GM23338 (cell line): ENCODE results near the gene DNAH17.

Experiments used
- CREB1 ChIP-seq: fragments of 250-450 bp; sonication (Bioruptor Pico); IDR thresholded peaks from 2 replicates; pipeline ENCODE4 v1.5.0; 2020; ENCODE audit warnings: low read depth, mild to moderate bottlenecking, moderate library complexity
- EZH2 ChIP-seq: fragments of 200-600 bp; sonication (generic); IDR thresholded peaks from one replicate; pipeline ENCODE4 v1.8.0; 2017; ENCODE audit warnings: antibody characterized with exemption, mild to moderate bottlenecking, low read depth; ENCODE audit not compliant: unreplicated experiment
- EZH2phosphoT487 ChIP-seq: fragments of 200-600 bp; sonication (generic); IDR thresholded peaks from one replicate; pipeline ENCODE4 v1.8.1; 2018; ENCODE audit warnings: antibody characterized with exemption; ENCODE audit not compliant: unreplicated experiment
- JUNB ChIP-seq: IDR thresholded peaks from one replicate; pipeline ENCODE4 v1.6.1; 2016; ENCODE audit warnings: antibody characterized with exemption; ENCODE audit not compliant: unreplicated experiment
- NANOG ChIP-seq: IDR thresholded peaks from 2 replicates; pipeline ENCODE4 v1.6.1; 2016; ENCODE audit warnings: antibody characterized with exemption, borderline replicate concordance
- POLR2AphosphoS5 ChIP-seq: IDR thresholded peaks from 2 replicates; pipeline ENCODE4 v1.6.1; 2016; ENCODE audit warnings: antibody characterized with exemption, low read depth
- STAT1 ChIP-seq: IDR thresholded peaks from one replicate; pipeline ENCODE4 v1.6.1; 2016; ENCODE audit warnings: antibody characterized with exemption; ENCODE audit not compliant: unreplicated experiment
- ZNF114 ChIP-seq: fragments of 250-450 bp; sonication (Bioruptor Pico); IDR thresholded peaks from 2 replicates; pipeline ENCODE4 v1.5.0; 2020; ENCODE audit warnings: mild to moderate bottlenecking, moderate library complexity
- ZNF331 ChIP-seq: fragments of 250-450 bp; sonication (Bioruptor Pico); IDR thresholded peaks from 2 replicates; pipeline ENCODE4 v1.5.0; 2020; ENCODE audit warnings: low read depth, mild to moderate bottlenecking, moderate library complexity
- TF ChIP-seq, protein P1 (sequence below), 2 experiments: fragments of 200-600 bp in 1 of 2; sonication (generic) in 1 of 2; conservative IDR thresholded peaks; 2 replicates each; pipeline versions ENCODE4 v1.5.1 to v1.6.1; 2016 to 2017; ENCODE audit warnings: antibody characterized with exemption in 2 of 2, low read depth in 2 of 2, mild to moderate bottlenecking in 2 of 2, moderate library complexity in 1 of 2
- TF ChIP-seq, protein P2 (sequence below): IDR thresholded peaks from one replicate; pipeline ENCODE4 v1.6.1; 2018; ENCODE audit warnings: antibody characterized with exemption; ENCODE audit not compliant: unreplicated experiment
- TF ChIP-seq, protein P3 (sequence below): IDR thresholded peaks from 2 replicates; pipeline ENCODE4 v1.6.1; 2016; ENCODE audit warnings: antibody characterized with exemption
- TF ChIP-seq, protein P4 (sequence below): fragments of 250-450 bp; sonication (Bioruptor Pico); IDR thresholded peaks from 2 replicates; pipeline ENCODE4 v1.5.0; 2020; ENCODE audit warnings: mild to moderate bottlenecking, moderate library complexity

DNA sequence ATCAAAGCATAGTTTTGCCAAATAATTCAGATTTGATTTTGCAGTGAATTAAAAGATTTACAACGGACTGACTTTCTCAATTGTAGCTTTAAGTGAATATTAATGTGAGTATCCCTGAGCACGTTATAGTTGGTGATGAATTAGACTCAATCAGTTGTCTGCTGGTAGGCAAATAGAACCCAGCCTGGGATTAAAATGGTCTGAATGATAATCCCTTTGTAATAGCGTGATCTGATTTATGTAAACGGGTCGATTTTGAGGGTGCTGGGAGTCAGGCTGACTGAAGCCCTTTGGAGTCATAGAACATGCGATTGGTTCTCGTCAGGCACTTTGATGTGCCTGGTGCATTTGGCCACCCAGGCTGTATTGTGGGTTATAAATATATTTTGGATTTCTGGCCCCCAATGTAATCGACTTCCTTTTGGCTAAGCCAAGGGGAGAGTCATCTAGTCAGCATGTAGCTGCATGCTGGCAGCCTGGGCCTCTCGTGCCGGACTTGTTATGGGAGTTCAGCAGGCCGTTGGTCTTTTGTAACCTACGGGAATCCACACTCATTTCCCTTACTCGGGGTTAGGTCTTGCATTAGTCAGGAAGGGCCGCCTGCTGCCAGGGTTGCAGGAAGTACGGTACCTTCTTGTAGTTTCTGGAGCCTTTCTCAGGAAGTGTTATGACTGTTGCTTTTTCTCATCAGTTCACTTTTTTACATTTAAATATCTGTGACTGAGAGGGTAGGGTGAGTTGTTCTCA lies 193.3 kb downstream of the DNAH17 start:
- TF ChIP-seq, protein P1, sequence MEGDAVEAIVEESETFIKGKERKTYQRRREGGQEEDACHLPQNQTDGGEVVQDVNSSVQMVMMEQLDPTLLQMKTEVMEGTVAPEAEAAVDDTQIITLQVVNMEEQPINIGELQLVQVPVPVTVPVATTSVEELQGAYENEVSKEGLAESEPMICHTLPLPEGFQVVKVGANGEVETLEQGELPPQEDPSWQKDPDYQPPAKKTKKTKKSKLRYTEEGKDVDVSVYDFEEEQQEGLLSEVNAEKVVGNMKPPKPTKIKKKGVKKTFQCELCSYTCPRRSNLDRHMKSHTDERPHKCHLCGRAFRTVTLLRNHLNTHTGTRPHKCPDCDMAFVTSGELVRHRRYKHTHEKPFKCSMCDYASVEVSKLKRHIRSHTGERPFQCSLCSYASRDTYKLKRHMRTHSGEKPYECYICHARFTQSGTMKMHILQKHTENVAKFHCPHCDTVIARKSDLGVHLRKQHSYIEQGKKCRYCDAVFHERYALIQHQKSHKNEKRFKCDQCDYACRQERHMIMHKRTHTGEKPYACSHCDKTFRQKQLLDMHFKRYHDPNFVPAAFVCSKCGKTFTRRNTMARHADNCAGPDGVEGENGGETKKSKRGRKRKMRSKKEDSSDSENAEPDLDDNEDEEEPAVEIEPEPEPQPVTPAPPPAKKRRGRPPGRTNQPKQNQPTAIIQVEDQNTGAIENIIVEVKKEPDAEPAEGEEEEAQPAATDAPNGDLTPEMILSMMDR (conservative IDR thresholded peaks at IDR 0.05; ENCODE audit: low read depth in 2 of 2) = no peak
- TF ChIP-seq, protein P2, sequence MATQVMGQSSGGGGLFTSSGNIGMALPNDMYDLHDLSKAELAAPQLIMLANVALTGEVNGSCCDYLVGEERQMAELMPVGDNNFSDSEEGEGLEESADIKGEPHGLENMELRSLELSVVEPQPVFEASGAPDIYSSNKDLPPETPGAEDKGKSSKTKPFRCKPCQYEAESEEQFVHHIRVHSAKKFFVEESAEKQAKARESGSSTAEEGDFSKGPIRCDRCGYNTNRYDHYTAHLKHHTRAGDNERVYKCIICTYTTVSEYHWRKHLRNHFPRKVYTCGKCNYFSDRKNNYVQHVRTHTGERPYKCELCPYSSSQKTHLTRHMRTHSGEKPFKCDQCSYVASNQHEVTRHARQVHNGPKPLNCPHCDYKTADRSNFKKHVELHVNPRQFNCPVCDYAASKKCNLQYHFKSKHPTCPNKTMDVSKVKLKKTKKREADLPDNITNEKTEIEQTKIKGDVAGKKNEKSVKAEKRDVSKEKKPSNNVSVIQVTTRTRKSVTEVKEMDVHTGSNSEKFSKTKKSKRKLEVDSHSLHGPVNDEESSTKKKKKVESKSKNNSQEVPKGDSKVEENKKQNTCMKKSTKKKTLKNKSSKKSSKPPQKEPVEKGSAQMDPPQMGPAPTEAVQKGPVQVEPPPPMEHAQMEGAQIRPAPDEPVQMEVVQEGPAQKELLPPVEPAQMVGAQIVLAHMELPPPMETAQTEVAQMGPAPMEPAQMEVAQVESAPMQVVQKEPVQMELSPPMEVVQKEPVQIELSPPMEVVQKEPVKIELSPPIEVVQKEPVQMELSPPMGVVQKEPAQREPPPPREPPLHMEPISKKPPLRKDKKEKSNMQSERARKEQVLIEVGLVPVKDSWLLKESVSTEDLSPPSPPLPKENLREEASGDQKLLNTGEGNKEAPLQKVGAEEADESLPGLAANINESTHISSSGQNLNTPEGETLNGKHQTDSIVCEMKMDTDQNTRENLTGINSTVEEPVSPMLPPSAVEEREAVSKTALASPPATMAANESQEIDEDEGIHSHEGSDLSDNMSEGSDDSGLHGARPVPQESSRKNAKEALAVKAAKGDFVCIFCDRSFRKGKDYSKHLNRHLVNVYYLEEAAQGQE = no peak
- TF ChIP-seq, protein P3, sequence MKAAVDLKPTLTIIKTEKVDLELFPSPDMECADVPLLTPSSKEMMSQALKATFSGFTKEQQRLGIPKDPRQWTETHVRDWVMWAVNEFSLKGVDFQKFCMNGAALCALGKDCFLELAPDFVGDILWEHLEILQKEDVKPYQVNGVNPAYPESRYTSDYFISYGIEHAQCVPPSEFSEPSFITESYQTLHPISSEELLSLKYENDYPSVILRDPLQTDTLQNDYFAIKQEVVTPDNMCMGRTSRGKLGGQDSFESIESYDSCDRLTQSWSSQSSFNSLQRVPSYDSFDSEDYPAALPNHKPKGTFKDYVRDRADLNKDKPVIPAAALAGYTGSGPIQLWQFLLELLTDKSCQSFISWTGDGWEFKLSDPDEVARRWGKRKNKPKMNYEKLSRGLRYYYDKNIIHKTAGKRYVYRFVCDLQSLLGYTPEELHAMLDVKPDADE = no peak
- TF ChIP-seq STAT1 = no peak
- no peak for TF ChIP-seq JUNB
- no peak for TF ChIP-seq EZH2
- TF ChIP-seq EZH2phosphoT487 = no peak
- TF ChIP-seq CREB1 (CRISPR knock-in tag) = no peak
- no peak for TF ChIP-seq ZNF331 (CRISPR knock-in tag)
- no peak for TF ChIP-seq POLR2AphosphoS5
- no peak for TF ChIP-seq ZNF114 (CRISPR knock-in tag)
- TF ChIP-seq, protein P4, sequence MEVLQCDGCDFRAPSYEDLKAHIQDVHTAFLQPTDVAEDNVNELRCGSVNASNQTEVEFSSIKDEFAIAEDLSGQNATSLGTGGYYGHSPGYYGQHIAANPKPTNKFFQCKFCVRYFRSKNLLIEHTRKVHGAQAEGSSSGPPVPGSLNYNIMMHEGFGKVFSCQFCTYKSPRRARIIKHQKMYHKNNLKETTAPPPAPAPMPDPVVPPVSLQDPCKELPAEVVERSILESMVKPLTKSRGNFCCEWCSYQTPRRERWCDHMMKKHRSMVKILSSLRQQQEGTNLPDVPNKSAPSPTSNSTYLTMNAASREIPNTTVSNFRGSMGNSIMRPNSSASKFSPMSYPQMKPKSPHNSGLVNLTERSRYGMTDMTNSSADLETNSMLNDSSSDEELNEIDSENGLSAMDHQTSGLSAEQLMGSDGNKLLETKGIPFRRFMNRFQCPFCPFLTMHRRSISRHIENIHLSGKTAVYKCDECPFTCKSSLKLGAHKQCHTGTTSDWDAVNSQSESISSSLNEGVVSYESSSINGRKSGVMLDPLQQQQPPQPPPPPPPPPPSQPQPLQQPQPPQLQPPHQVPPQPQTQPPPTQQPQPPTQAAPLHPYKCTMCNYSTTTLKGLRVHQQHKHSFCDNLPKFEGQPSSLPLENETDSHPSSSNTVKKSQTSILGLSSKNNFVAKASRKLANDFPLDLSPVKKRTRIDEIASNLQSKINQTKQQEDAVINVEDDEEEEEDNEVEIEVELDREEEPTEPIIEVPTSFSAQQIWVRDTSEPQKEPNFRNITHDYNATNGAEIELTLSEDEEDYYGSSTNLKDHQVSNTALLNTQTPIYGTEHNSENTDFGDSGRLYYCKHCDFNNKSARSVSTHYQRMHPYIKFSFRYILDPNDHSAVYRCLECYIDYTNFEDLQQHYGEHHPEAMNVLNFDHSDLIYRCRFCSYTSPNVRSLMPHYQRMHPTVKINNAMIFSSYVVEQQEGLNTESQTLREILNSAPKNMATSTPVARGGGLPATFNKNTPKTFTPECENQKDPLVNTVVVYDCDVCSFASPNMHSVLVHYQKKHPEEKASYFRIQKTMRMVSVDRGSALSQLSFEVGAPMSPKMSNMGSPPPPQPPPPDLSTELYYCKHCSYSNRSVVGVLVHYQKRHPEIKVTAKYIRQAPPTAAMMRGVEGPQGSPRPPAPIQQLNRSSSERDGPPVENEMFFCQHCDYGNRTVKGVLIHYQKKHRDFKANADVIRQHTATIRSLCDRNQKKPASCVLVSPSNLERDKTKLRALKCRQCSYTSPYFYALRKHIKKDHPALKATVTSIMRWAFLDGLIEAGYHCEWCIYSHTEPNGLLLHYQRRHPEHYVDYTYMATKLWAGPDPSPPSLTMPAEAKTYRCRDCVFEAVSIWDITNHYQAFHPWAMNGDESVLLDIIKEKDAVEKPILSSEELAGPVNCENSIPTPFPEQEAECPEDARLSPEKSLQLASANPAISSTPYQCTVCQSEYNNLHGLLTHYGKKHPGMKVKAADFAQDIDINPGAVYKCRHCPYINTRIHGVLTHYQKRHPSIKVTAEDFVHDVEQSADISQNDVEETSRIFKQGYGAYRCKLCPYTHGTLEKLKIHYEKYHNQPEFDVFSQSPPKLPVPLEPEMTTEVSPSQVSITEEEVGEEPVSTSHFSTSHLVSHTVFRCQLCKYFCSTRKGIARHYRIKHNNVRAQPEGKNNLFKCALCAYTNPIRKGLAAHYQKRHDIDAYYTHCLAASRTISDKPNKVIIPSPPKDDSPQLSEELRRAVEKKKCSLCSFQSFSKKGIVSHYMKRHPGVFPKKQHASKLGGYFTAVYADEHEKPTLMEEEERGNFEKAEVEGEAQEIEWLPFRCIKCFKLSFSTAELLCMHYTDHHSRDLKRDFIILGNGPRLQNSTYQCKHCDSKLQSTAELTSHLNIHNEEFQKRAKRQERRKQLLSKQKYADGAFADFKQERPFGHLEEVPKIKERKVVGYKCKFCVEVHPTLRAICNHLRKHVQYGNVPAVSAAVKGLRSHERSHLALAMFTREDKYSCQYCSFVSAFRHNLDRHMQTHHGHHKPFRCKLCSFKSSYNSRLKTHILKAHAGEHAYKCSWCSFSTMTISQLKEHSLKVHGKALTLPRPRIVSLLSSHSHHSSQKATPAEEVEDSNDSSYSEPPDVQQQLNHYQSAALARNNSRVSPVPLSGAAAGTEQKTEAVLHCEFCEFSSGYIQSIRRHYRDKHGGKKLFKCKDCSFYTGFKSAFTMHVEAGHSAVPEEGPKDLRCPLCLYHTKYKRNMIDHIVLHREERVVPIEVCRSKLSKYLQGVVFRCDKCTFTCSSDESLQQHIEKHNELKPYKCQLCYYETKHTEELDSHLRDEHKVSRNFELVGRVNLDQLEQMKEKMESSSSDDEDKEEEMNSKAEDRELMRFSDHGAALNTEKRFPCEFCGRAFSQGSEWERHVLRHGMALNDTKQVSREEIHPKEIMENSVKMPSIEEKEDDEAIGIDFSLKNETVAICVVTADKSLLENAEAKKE (CRISPR knock-in tag) = no peak
- no peak for TF ChIP-seq NANOG
